ENCODE measurements around the gene PRTN3. TPM values are rescaled to one million over a fixed set of nuclear protein-coding genes. Genes with fewer than 3 reads are reported as not detected.
A peak's percentile ranks its signal among the peaks of the same experiment; 100 is the strongest.

PRTN3 gene
- total RNA-seq, 1 experiment from 2014 or later: not detected

- Histone ChIP-seq H3K9me2 (ENCODE audit: insufficient read depth) (no peaks in the 10 kb centered on the region), H3K9me3 (ENCODE audit: insufficient read depth, low read depth) (no peaks in the 10 kb centered on the region), H2AFZ (no peak overlapping the region), H3K79me2 (ENCODE audit: low read depth) (peaks cover 4% of the 10 kb centered on the region; the same call in 1 of the 2 replicates), H3K4me2 (no peak overlapping the region), H3K27ac (no peak overlapping the region), H4K20me1 (ENCODE audit: insufficient read depth) (peaks cover 14% of the 10 kb centered on the region; the same call in 1 of the 2 replicates), H3K27me3 (ENCODE audit: insufficient read depth, low read depth) (no peaks in the 10 kb centered on the region), H3K36me3 (ENCODE audit: low read depth) (no peaks in the 10 kb centered on the region), H3K4me3 (no peak overlapping the region), H3F3A (ENCODE audit: insufficient read depth, low read depth) (peaks cover 10% of the 10 kb centered on the region; the same call in 1 of the 2 replicates), H3K4me1 (replicated peaks; ENCODE audit: insufficient read depth) (no peaks in the 10 kb centered on the region)
- intact Hi-C loops (cut with micrococcal nuclease; ENCODE audit: unreplicated experiment): no loop called here
- TF ChIP-seq CTCF (conservative IDR thresholded peaks at IDR 0.05) (no peak), EZH2 (IDR thresholded peaks at IDR 0.05; ENCODE audit: low read depth) (no peak)
- BruUV-seq (replicated peaks): no TSS peak
- no peak for DNase-seq
- ChIA-PET POLR2A (ENCODE audit: unreplicated experiment) (no interaction called here), CTCF (no interaction called here)
These were observed 56.2 kb downstream of the PRTN3 start for GRCh38 chr19:896999-897398.

- Histone ChIP-seq H3K27me3 (ENCODE audit: insufficient read depth, low read depth) (no peaks in the 10 kb centered on the region), H3K27ac (no peak overlapping the region), H2AFZ (no peak overlapping the region), H3K9me2 (ENCODE audit: insufficient read depth) (no peaks in the 10 kb centered on the region), H3K4me2 (no peak overlapping the region), H3K79me2 (ENCODE audit: low read depth) (no peaks in the 10 kb centered on the region), H4K20me1 (ENCODE audit: insufficient read depth) (peaks cover 16% of the 10 kb centered on the region; the same call in 1 of the 2 replicates), H3K9me3 (ENCODE audit: insufficient read depth, low read depth) (no peaks in the 10 kb centered on the region), H3K4me3 (no peak overlapping the region), H3K4me1 (replicated peaks; ENCODE audit: insufficient read depth) (no peaks in the 10 kb centered on the region), H3K36me3 (ENCODE audit: low read depth) (no peaks in the 10 kb centered on the region), H3F3A (ENCODE audit: insufficient read depth, low read depth) (peaks cover 10% of the 10 kb centered on the region; the same call in 1 of the 2 replicates)
- no peak for DNase-seq
- ChIA-PET CTCF (interaction anchor here (0.5 kb wide), 1 partner anchor 9 kb away, joined by 9 read pairs; no protein-coding TSS in a partner anchor), POLR2A (ENCODE audit: unreplicated experiment) (no interaction called here)
- intact Hi-C loops (cut with micrococcal nuclease; ENCODE audit: unreplicated experiment): no loop called here
- no TSS peak for BruUV-seq (replicated peaks)
- TF ChIP-seq EZH2 (IDR thresholded peaks at IDR 0.05; ENCODE audit: low read depth) (no peak), CTCF (conservative IDR thresholded peaks at IDR 0.05) (peak; percentile 22; the same call in 1 of the 2 replicates)
These were observed 56.7 kb downstream of the PRTN3 start for GRCh38 chr19:897442-898039.

Small RNA genes within 50 kb of the gene (microRNA-seq; reads per million reads assigned to microRNA genes)
- 26.9 reads per million, percentile 35 among the genes with 10 or more reads in this experiment for gene MIR3187 (ENCODE audit: borderline number of aligned reads, borderline replicate concordance)
- gene MIR4745 (ENCODE audit: borderline number of aligned reads, borderline replicate concordance): 12.1 reads per million, percentile 22 among the genes with 10 or more reads in this experiment

Other genes starting within 250 kb of the PRTN3 start
- gene POLRMT, start 207.5 kb upstream of the PRTN3 start, total RNA-seq (2021): 46.4 and 57.1 TPM in 2 replicates
- gene FGF22, start 201.1 kb upstream of the PRTN3 start, total RNA-seq (2021): 0.35 TPM in 1 of 2 replicates, not detected in the other
- 54.4 and 63.7 TPM in 2 replicates for gene RNF126, start 177.8 kb upstream of the PRTN3 start, total RNA-seq (2021)
- 40.9 and 85.1 TPM in 2 replicates for gene FSTL3, start 164.6 kb upstream of the PRTN3 start, total RNA-seq (2021)
- not detected in 2 replicates for gene PRSS57, start 145.5 kb upstream of the PRTN3 start, total RNA-seq (2021)
- 1.8 and 6.1 TPM in 2 replicates for gene PALM, start 132.1 kb upstream of the PRTN3 start, total RNA-seq (2021)
- 91.6 and 101 TPM in 2 replicates for gene MISP, start 89.9 kb upstream of the PRTN3 start, total RNA-seq (2021)
- 461 and 542 TPM in 2 replicates for gene PTBP1, start 43.5 kb upstream of the PRTN3 start, total RNA-seq (2021)
- 0.81 and 0.90 TPM in 2 replicates for gene PLPPR3, start 19.0 kb upstream of the PRTN3 start, total RNA-seq (2021)
- gene AZU1, start 13.2 kb upstream of the PRTN3 start, total RNA-seq (2021): not detected in 2 replicates
- gene ELANE, start 11.3 kb downstream of the PRTN3 start, total RNA-seq (2021): not detected in 2 replicates
- gene CFD, start 18.7 kb downstream of the PRTN3 start, total RNA-seq (2021): 8.0 and 17.1 TPM in 2 replicates
- 54.7 and 63.8 TPM in 2 replicates for gene MED16, start 52.2 kb downstream of the PRTN3 start, total RNA-seq (2021)
- gene RNU6-9, start 52.5 kb downstream of the PRTN3 start, total RNA-seq (2021): not detected in 2 replicates
- 55.8 and 57.5 TPM in 2 replicates for gene R3HDM4, start 72.2 kb downstream of the PRTN3 start, total RNA-seq (2021)
- gene KISS1R, start 76.3 kb downstream of the PRTN3 start, total RNA-seq (2021): not detected in 2 replicates
- gene ARID3A, start 85.0 kb downstream of the PRTN3 start, total RNA-seq (2021): 9.2 and 10.7 TPM in 2 replicates
- gene WDR18, start 143.3 kb downstream of the PRTN3 start, total RNA-seq (2021): 61.5 and 95.3 TPM in 2 replicates
- 0.11 and 0.13 TPM in 2 replicates for gene GRIN3B, start 159.4 kb downstream of the PRTN3 start, total RNA-seq (2021)
- 155 and 162 TPM in 2 replicates for gene TMEM259, start 180.1 kb downstream of the PRTN3 start, total RNA-seq (2021)
- not detected in 2 replicates for gene RNU6-2, start 180.5 kb downstream of the PRTN3 start, total RNA-seq (2021)
- 168 and 206 TPM in 2 replicates for gene CNN2, start 185.6 kb downstream of the PRTN3 start, total RNA-seq (2021)
- gene ABCA7, start 199.1 kb downstream of the PRTN3 start, total RNA-seq (2021): 29.9 and 32.0 TPM in 2 replicates
- 20.2 and 20.6 TPM in 2 replicates for gene ARHGAP45, start 226.2 kb downstream of the PRTN3 start, total RNA-seq (2021)